Ecto neural progenitor cell (in vitro differentiated cells): ENCODE results near the gene PRKCB.

ENCODE experiments used
- DNase-seq: peaks from one replicate; pipeline ENCODE4 v3.0.0-alpha.2; 2018; ENCODE audit warnings: low spot score

Gene PRKCB

DNA sequence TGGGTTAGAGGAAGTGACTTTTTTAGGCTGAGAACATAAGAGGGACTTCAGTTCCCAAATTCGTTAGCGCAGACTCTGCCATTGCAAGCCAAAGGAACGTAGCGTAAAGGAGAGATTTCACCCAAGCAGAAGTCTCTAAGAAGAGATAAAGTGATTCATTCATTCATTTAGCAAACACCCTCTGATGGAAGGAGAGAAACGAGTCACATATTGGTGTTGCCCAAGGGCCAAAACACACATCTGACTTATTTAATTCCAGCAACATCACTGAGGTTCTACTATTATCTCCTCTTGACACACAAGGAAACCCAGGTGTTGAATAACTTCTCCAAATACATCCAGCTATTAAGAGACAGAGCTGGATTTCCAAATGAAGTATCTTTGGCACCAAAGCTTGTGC lies 334.6 kb downstream of the PRKCB start:
- DNase-seq: no peak

DNA sequence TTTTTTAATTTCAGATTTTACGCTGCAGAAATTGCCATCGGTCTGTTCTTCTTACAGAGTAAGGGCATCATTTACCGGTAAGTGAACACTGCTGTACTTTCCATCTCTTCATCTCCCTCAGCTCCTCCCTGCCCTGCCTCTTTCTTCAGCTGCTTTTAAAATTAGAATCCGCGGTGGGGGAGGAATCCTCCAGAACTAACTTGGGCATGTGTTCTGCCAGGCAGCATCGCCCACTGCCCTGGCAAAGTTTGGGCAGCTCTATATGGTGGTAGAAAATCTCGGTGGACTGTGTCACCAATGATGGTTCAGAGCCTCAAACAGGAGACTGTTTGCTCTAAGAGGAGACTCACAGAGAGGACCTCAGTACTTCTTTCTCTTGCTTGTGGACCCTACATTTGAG lies 338.7 kb downstream of the PRKCB start:
- no peak for DNase-seq

DNA sequence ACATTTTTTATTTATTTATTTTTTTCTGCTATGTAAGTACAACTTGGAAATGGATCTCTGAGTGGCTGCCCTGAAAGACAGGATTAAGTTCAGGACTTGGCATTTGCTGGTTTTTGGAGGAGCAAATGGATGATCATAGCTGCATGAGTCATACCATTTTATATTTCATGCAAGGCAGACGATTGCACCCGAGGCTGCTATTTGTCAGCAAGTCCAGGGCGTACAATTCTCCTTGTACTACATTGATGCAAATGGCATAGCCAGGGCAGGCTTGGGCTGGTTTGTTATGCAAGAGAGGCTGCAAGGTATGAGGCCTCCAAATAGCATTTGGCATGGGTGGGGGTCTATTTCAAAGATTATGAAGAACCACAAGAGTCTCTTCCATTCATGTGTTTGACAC lies 339.2 kb downstream of the PRKCB start:
- DNase-seq: no peak

DNA sequence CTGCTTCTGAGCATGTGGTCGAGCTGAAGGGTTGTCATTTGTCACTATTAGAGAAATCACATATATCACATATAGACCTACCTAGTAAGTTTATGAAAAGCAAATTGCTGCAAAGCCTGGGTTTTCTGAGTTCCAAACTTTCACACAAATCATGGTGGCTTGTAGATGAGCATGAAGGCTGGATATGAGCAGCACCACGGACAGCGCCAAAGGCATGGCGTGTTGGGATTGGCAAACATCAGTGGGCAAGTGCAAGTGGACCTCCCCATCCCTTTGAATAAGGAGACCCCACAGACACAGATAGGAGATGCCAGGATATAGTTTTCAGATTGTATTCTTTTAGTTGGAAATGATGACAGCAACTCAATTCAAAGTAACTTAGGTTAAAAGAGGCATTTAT lies 342.7 kb downstream of the PRKCB start:
- peak; percentile 63 for DNase-seq

DNA sequence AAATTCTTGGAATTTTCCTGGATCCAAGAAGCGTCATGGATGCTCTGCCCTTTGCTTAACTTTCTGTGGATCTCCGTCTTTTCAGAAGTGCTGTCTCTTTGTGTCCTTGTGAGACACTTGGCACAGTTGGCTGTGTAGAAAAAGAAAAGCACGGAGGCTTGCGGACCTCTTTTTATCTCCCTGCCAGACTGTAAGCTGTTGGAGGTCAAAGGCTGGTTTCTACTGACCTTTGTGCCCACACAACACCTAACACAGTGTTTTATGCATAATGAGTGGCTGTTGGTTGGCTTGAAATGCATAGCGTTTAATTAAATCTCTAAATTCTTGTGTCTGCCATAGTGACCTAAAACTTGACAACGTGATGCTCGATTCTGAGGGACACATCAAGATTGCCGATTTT lies 344.7 kb downstream of the PRKCB start:
- no peak for DNase-seq

DNA sequence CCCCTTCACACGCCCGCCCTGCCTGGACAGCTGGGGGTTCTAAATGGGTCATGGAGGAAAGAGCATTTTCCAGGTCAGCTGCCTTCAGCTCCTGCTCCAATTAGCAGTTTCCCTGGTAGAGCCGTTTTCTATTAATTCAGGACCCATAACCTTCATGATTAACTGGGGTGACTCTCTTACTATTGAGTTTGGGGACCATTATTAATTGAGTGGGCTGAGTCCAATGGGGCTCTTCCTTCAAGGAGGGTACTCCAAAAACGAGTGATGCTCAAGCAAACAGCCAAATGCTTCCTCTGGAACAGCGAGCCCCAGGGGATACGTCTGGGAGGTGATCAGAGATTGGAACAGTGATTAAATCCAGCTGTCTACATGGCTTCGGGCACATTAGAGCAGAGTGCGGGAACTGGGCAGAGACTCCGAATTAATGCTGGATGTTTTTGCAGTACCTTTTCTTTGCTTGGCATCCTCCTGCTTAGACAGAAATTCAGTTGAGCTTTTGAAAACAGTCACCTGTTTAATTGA lies 352.3 kb downstream of the PRKCB start:
- DNase-seq: no peak

DNA sequence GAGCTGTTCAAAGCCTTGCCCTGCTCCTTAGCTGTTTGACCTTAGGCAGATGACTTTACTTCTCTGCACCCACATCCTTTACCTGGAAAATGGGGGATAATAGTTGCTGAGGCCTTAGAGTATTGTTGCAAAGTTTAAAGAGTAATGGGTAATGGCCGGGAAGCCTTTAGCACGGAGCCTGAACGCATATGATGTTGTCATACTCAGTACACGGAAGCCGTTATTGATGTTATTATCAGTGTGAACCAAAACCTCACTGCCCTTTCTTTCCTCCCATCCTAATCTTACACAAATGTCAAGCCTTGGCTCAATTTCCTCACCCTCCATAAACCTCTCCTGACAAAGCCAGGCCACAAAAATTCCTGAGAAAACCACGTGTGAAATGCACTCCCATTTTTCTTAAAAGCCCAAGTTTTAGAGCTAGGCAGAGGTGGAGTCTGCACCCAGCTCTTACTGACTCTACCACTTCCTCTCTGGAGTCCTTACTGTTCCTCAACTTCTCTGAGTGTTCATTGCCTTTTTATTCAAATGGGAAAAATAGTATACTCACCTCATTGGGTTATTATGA lies 353.1 kb downstream of the PRKCB start:
- DNase-seq: no peak

DNA sequence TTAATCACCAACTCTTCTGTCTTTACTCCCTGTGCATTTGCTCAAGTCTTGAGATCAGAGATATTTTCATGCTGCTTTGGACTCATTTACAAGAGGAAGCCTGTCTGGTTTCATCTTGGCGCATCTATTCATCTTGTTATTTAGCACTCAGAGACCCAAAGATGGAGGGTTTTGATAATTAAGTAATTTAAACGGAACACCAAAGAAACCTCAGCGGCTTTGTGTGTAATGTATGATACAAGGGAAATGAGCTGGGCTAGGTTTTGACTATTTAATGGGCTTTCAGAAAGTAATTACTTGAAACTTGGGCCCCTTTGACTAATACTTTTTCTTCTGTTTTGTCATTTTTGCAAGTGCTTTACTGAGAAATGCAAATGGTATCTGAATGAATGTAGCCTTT lies 354.2 kb downstream of the PRKCB start:
- DNase-seq: no peak

DNA sequence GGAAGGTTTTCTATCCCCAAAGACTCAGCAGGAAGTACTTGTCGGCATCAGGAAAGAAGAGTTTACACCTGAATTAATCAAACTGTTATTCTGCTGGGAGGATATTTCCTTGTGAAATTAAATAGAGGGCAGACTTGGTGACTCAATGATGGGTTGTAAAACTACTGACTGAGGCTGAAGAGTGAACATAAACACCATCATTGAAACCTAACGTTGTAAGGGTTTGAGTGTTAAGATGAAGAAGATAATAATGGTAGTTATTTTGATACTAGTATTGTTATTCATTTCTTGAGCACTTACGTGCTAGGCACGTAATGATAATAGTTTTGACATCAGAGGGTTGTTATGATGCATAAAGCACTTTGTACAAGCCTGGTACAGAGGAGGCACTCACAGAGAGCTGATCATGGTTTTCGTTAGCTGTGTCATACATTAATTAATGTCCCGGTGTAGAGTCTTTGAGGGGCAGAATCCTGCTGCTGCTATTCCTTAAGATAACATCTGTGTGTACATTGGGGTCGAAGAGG lies 356.2 kb downstream of the PRKCB start:
- DNase-seq: no peak

DNA sequence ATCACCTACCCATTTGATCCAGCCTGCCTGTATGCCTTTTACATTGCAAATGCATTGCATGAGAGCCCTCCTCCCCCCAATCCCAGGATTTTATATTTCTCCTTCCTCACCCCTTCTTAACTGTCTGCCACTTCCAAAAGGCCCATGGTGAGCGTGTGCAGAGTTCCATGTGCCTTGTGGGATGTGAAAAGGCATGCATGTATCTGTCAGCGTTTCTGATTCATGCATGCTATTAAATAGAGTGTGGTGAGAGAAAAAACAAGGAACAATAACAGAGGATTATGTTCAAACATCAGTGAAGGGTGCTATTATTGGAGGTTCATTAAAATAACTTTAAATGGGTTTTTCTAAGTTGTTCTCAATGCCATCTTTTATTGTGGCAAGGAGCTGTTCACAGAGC lies 359.4 kb downstream of the PRKCB start:
- no peak for DNase-seq

DNA sequence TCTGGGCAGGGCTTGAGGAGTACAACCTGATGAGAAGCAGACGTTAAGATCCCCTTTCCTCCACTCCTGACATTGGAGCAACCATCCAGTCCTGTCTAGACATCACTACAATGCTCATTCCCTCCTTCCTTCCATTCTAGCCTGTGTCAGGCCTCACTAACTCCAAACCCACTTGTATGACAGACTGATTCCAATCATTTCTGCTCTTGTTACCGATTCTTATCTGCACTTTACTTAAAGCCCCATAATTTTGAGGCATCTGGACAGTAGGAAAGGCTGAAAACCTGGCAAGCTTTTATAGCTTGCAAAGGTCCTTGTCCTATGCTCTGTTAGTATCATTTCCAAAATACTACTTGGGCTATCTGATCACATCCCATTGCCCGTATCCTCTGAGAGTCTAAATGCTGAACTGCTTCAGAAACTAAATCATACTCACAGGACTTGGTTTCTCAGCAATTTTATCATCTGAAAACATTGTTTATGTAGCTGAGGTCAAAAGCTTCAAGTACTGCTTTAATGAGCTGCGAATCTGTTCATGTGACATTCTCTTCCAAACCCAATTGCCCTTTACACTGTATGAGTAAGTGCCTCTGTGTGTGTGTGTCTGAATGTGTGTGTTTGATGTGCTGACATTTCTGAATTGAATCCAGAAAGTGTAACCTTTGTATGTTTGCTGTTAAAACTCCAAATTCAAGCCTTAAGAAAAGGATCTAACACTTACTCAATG lies 363.2 kb downstream of the PRKCB start:
- DNase-seq: no peak

DNA sequence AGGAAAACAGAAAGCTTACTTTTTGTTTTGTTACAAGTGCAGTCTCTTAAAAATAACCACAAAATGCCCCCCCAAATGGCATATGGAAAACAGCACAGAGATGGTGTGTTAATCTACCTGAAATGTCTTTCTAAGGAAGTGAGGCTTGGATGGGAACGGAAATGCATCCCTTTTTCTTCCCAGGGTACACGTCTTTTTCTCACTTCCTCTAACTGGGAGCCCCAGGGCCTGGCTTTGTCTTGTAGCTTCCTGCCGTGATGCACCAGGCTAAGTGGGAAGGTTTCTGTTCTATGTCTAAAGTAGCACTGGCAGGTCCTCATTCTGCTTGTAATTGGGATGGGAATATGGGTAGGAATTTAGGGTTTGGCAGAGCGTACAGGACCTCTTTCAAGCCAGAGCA lies 367.9 kb downstream of the PRKCB start:
- no peak for DNase-seq

DNA sequence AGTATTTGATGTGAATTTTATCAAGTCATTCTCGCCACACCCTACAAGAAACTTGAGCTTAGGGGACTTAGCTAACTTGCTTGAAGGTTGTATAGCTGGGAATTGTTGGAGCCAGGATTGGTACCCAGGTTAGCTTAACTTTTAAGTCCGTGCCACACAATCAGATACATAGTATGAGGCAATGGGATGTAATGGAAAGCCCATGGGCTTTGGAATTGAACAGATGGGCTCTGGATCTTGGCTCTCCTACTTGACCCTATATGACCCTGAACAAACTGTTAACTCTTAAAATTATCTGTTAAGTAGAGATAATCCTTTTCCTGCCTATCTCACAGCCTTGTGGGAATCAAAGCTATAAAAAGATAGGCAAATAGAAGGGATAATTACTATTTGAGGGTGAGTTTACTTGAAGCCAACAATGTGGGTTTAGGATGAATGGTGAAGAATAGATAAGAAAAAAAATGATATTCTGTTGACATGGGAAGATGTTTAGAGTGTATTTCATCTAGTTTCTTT lies 368.4 kb downstream of the PRKCB start:
- DNase-seq: no peak

DNA sequence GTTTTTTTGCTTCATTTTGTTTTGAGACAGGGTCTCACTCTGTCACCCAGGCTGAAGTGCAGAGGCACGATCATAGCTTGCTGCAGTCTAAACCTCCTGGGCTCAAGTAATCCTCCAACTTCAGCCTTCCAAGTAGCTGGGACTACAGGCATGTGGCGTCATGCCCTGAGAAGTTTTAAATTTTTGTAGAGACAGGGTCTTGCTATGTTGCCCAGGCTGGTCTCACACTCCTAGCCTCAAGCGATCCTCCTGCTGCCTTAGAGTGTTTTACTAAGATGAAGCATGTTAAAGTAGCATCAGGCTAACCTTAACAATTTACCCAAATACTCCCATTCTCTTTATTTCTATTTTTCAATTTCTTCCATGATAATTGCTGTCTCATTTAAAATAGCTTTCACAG lies 371.1 kb downstream of the PRKCB start:
- DNase-seq: no peak

DNA sequence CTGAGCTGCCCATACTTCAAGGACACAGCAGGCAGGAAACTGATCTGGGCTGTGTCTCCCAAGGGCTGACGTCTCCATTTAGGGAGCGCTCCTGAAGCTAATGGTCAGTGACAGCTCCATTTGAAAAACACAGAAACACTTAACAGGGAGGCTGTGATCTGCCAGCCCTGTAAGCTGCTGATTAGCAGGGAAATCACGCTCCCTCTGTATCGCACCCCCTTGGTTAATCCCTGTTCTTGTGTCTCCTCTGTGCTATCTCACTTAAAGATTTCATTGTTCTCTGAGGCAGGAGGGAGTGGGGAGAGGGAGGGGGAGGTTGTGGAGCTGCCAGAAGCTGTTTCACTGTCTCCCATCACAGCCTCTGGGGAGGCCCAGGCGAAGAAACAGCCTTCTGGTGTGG lies 372.9 kb downstream of the PRKCB start:
- peak; percentile 74 for DNase-seq

DNA sequence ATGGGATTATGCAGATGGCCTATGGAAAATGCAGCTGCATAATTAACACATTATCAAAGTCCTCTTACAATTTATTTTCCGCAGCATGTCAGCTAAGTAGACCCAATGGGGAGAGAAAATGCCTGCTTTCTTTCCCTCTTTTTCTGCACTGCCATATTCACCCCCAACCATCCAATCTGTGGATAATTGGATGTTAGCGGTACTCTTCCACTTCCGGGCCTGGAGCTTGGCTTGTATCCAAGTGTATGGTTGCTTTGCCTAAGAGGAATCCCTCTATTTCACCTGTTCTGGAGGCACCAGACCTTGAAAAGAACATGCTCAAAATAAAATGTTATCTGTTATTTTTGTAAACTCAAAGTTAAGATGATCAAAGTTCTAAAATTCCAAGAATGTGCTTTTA lies 379.2 kb downstream of the PRKCB start:
- DNase-seq: no peak

DNA sequence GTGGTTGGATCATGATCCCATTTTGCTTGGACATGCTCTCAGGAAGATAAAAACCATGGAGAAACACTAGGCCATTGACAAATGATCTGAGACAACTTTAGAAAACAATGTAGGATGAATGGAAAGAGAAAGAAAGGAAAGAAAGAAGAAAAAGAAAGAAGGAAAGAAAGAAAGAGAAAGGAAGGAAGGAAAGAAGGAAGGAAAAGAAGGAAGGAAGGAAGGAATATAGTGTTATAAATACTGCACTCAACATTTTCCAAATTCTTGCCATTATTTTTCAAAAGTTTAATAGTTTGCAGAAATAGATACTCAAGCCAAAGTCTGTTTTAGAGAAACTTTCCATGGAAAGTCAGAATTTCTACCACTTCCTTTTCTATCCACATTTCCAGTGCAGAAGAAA lies 381.2 kb downstream of the PRKCB start:
- DNase-seq: no peak

DNA sequence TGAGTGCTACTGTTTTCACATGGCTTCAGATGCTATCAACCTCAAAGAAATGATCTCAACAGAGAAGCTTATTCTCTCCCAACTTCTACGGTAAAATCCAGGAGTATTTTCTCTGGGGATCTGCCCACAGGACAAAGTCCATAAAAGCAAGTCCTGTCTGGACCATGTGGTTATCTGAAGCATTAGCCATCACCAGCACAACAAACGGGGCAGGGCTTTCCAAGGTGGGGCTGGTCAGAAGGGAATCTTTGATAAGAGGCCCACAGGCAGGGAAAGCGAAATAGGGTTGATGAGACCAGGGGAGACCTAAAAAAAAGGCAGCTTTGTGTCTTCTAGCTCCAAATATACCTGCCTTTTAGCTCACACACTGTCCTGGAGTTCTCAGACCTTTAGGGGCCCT lies 381.7 kb downstream of the PRKCB start:
- no peak for DNase-seq

DNA sequence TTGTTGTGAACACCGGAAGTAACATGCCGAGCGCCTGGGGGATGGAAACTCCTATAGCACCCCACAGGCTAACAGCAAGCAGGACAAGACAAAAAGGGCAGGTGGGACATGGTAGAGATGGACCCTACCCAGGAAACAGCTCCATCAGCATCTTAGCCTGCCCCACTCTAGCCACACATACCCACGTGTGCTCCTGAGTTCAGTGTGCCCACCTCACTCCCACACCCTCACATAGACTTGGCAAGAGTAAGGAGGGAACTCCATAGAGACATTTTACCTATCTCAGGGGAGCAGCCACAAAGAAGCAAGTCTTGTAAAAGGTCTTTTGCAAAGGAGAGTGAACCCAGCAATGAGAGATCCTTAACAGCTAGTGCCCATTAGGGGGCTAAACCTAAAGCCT lies 382.5 kb downstream of the PRKCB start:
- DNase-seq: no peak

DNA sequence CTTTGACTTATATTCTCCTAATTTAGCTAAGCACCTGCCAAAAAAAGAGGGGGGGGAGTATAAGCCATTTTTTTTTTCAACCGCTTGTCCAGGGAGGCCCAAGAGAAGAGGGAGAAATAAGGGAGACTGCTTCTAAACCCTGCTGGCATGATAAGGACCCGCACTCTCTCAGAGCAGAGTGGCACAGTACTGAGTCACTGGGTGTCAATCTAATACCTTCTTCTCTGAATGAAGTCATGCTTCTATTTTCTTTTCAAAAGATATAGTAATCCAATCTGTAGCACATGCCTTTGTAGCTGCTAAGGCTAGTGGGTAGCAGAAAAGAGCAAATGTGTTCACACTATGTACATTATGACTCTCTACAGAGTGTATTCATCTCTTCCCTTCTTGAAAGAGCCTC lies 385.4 kb downstream of the PRKCB start:
- no peak for DNase-seq

DNA sequence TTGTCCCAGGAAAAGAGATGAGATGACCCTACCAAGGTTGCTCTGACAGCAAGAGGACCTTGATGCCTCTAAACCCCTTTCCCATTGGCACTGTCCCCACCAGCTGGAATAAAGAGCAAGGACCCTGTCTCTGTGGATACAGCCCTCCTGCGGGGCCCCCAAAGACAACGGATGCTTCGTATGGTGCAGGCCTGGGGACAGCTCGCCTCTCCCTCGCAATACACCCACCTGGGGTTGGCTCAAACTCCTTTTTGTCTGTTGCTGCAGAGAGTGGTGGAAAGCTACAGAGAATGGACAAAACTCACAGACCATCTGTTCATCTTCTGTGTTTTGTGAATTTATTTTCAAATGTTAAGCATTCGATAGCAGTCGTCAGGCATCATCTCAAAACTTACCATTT lies 392.7 kb downstream of the PRKCB start:
- DNase-seq: no peak

DNA sequence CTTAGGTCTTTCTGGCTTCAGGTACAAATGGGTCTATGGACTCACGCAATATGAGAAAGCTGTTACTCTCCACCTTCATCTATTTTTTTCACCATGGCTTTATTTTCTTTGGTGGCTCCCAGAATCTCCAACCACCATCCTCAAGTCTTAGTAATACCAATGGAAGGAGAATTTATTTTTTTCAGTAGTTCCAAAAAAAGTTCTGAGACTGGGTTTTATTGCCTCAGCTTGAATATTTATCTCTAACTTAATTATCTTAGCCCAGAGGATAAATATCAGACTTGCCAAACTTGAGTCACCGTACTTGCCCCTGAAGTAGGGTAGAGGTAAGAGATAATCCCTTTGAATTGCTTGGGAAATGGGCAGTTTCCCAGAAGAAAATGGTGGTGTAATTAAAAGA lies 397.2 kb downstream of the PRKCB start:
- DNase-seq: no peak

DNA sequence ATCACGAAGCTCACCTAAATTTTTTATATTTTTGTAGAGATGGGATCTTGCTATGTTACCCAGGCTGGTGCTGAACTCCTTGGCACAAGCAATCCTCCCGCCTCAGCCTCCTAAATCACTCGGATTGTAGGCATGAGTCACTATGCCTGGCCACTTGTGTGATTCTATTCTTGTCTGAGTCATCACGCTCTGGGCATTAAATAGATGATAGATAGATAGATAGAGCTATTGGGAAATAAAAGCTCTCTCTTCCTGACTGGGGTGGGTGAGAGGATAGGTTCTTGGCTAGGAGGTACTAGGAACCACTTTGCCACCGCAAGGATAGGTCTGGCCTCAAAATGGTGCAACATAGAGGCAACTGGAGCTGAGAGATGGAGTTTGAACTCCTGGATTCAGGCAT lies 399.0 kb downstream of the PRKCB start:
- no peak for DNase-seq

DNA sequence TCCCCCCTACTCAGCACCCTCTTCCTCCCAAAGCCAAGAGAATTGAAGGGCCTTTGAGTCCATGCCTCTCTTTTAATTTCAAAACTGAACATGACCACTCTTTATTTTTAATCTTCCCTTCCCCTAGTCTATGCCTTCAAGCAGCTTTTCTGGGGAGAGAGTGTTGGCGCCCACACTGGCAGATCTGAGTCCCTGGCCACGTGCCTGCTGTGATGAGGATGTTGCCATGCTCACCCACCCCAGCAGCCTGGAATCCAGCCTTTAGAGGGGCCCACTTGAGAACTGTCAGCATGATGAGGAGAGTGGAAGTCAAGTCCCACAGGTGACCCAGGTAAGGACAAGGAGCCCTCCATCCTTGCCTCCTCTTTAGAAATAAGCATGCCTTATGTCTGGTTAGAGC lies 400.0 kb downstream of the PRKCB start:
- DNase-seq: no peak
